SK-N-SH treated with all-trans-retinoic acid at 6 μM for 48 hours (cell line): Measurements from ENCODE around the gene CDK6.
A peak's percentile ranks its signal among the peaks of the same experiment; 100 is the strongest.
"Not testable (repeated sequence)": the region's sequence is repeated elsewhere in the genome, so short reads cannot be mapped to it uniquely, and the experiment has no call there.

ENCODE experiments used
- ATAC-seq: fragments of 200-7000 bp; cut with Tn5 transposase; 3 replicates; pipeline ENCODE4 v1.9.1; 2020; ENCODE audit warnings: mild to moderate bottlenecking, moderate library complexity
- CSDC2 ChIP-seq: fragments of 250-450 bp; sonication (Bioruptor Pico); IDR thresholded peaks from 2 replicates; pipeline ENCODE4 v1.5.0; 2020; ENCODE audit warnings: mild to moderate bottlenecking, moderate library complexity
- CSRNP3 ChIP-seq: fragments of 250-450 bp; sonication (Bioruptor Pico); IDR thresholded peaks from 2 replicates; pipeline ENCODE4 v1.5.1; 2021; ENCODE audit warnings: mild to moderate bottlenecking, moderate library complexity
- ESRRG ChIP-seq: fragments of 250-450 bp; sonication (Bioruptor Pico); IDR thresholded peaks from 2 replicates; pipeline ENCODE4 v1.6.1; 2021; ENCODE audit warnings: mild to moderate bottlenecking
- GLIS3 ChIP-seq: fragments of 250-450 bp; sonication (Bioruptor Pico); IDR thresholded peaks from 2 replicates; pipeline ENCODE4 v1.5.0; 2020; ENCODE audit warnings: mild to moderate bottlenecking, moderate library complexity
- ISL1 ChIP-seq: fragments of 250-450 bp; sonication (Bioruptor Pico); IDR thresholded peaks from 2 replicates; pipeline ENCODE4 v2.1.2; 2022; ENCODE audit warnings: mild to moderate bottlenecking, moderate library complexity
- OSR1 ChIP-seq: fragments of 250-450 bp; sonication (Bioruptor Pico); IDR thresholded peaks from 2 replicates; pipeline ENCODE4 v1.8.0; 2022; ENCODE audit warnings: moderate library complexity, mild to moderate bottlenecking, inconsistent platforms
- PPARA ChIP-seq: fragments of 250-450 bp; sonication (Bioruptor Pico); IDR thresholded peaks from 2 replicates; pipeline ENCODE4 v1.5.0; 2020; ENCODE audit warnings: mild to moderate bottlenecking, borderline replicate concordance
- RARB ChIP-seq: fragments of 250-450 bp; sonication (Bioruptor Pico); IDR thresholded peaks from 2 replicates; pipeline ENCODE4 v1.8.0; 2021; ENCODE audit warnings: mild to moderate bottlenecking, moderate library complexity
- SNAI2 ChIP-seq: fragments of 250-450 bp; sonication (Bioruptor Pico); IDR thresholded peaks from 2 replicates; pipeline ENCODE4 v1.5.0; 2020; ENCODE audit warnings: mild to moderate bottlenecking, moderate library complexity
- TOX ChIP-seq: fragments of 250-450 bp; sonication (Bioruptor Pico); IDR thresholded peaks from 2 replicates; pipeline ENCODE4 v1.8.0; 2021; ENCODE audit warnings: mild to moderate bottlenecking, moderate library complexity, borderline replicate concordance
- ZC3H10 ChIP-seq: fragments of 250-450 bp; sonication (Bioruptor Pico); IDR thresholded peaks from 2 replicates; pipeline ENCODE4 v1.5.1; 2021; ENCODE audit warnings: mild to moderate bottlenecking, moderate library complexity
- ZFP3 ChIP-seq: fragments of 250-450 bp; sonication (Bioruptor Pico); IDR thresholded peaks from 2 replicates; pipeline ENCODE4 v1.5.0; 2020; ENCODE audit warnings: mild to moderate bottlenecking, moderate library complexity
- ZFP30 ChIP-seq: fragments of 450-650 bp; formaldehyde crosslinking; IDR thresholded peaks from 2 replicates; pipeline ENCODE4 v1.5.0; 2022; ENCODE audit warnings: mild to moderate bottlenecking, moderate library complexity
- ZNF565 ChIP-seq: fragments of 450-650 bp; formaldehyde crosslinking; conservative IDR thresholded peaks from 2 replicates; pipeline ENCODE4 v1.5.0; 2020; ENCODE audit warnings: low read depth, mild to moderate bottlenecking, moderate library complexity
- ZNF70 ChIP-seq: fragments of 450-650 bp; formaldehyde crosslinking; IDR thresholded peaks from 2 replicates; pipeline ENCODE4 v1.5.0; 2020; ENCODE audit warnings: mild to moderate bottlenecking, moderate library complexity
- ZNF8 ChIP-seq: fragments of 450-650 bp; formaldehyde crosslinking; IDR thresholded peaks from 2 replicates; pipeline ENCODE4 v1.5.0; 2020; ENCODE audit warnings: mild to moderate bottlenecking, moderate library complexity
- TF ChIP-seq, protein P1 (sequence below): fragments of 250-450 bp; sonication (Bioruptor Pico); IDR thresholded peaks from 2 replicates; pipeline ENCODE4 v1.5.0; 2020; ENCODE audit warnings: mild to moderate bottlenecking, moderate library complexity
- TF ChIP-seq, protein P2 (sequence below): fragments of 250-450 bp; sonication (Bioruptor Pico); IDR thresholded peaks from 2 replicates; pipeline ENCODE4 v1.8.0; 2020; ENCODE audit warnings: mild to moderate bottlenecking, moderate library complexity, borderline replicate concordance

CDK6 gene

GRCh38 chr7:92749327-92749755 is 87.0 kb downstream of the CDK6 start:
- no peak for ATAC-seq
- TF ChIP-seq ZNF70 (CRISPR knock-in tag) (no peak), PPARA (CRISPR knock-in tag) (no peak), ESRRG (CRISPR knock-in tag) (no peak), ZFP30 (CRISPR knock-in tag) (no peak), ISL1 (CRISPR knock-in tag) (no peak), SNAI2 (CRISPR knock-in tag) (no peak)
- TF ChIP-seq, protein P1, sequence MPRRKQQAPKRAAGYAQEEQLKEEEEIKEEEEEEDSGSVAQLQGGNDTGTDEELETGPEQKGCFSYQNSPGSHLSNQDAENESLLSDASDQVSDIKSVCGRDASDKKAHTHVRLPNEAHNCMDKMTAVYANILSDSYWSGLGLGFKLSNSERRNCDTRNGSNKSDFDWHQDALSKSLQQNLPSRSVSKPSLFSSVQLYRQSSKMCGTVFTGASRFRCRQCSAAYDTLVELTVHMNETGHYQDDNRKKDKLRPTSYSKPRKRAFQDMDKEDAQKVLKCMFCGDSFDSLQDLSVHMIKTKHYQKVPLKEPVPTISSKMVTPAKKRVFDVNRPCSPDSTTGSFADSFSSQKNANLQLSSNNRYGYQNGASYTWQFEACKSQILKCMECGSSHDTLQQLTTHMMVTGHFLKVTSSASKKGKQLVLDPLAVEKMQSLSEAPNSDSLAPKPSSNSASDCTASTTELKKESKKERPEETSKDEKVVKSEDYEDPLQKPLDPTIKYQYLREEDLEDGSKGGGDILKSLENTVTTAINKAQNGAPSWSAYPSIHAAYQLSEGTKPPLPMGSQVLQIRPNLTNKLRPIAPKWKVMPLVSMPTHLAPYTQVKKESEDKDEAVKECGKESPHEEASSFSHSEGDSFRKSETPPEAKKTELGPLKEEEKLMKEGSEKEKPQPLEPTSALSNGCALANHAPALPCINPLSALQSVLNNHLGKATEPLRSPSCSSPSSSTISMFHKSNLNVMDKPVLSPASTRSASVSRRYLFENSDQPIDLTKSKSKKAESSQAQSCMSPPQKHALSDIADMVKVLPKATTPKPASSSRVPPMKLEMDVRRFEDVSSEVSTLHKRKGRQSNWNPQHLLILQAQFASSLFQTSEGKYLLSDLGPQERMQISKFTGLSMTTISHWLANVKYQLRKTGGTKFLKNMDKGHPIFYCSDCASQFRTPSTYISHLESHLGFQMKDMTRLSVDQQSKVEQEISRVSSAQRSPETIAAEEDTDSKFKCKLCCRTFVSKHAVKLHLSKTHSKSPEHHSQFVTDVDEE, result no peak

DNA sequence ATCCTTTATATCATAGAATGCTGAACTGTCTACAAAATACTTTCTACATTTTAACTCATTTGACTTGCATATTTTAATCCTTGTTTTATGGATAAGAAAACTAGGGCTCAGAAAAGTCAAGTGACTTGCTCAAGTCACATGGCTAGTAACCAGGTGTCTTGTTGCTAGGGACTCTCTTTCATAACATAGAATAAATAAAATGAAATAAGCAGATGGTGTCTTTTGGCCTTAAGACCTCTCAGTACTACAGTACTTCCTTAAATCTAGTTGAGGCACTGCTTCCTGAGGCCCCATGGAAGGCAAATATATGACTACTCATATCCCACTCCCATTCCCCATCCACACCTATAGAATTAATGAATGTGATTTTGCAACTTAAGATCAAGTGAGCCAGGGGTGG is 87.9 kb downstream of the CDK6 start:
- no peak for TF ChIP-seq OSR1 (CRISPR knock-in tag)
- TF ChIP-seq, protein P1, result no peak
- no peak for TF ChIP-seq ZNF8 (CRISPR knock-in tag)
- TF ChIP-seq ISL1 (CRISPR knock-in tag), result no peak
- no peak for TF ChIP-seq RARB (CRISPR knock-in tag)
- no peak for TF ChIP-seq ZFP3 (CRISPR knock-in tag)
- TF ChIP-seq, protein P2, sequence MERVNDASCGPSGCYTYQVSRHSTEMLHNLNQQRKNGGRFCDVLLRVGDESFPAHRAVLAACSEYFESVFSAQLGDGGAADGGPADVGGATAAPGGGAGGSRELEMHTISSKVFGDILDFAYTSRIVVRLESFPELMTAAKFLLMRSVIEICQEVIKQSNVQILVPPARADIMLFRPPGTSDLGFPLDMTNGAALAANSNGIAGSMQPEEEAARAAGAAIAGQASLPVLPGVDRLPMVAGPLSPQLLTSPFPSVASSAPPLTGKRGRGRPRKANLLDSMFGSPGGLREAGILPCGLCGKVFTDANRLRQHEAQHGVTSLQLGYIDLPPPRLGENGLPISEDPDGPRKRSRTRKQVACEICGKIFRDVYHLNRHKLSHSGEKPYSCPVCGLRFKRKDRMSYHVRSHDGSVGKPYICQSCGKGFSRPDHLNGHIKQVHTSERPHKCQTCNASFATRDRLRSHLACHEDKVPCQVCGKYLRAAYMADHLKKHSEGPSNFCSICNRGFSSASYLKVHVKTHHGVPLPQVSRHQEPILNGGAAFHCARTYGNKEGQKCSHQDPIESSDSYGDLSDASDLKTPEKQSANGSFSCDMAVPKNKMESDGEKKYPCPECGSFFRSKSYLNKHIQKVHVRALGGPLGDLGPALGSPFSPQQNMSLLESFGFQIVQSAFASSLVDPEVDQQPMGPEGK, result no peak
- no peak for ATAC-seq

- TF ChIP-seq TOX (CRISPR knock-in tag) (no peak), ZNF8 (CRISPR knock-in tag) (no peak), ZFP3 (CRISPR knock-in tag) (no peak), ESRRG (CRISPR knock-in tag) (no peak), ZC3H10 (CRISPR knock-in tag) (0 out of 2 replicates have a peak, but pooled peaks have one; percentile 54), SNAI2 (CRISPR knock-in tag) (no peak), ZFP30 (CRISPR knock-in tag) (no peak), OSR1 (CRISPR knock-in tag) (no peak), ZNF565 (CRISPR knock-in tag) (no peak)
- peak; percentile 12 for ATAC-seq
These were observed 89.1 kb downstream of the CDK6 start for GRCh38 chr7:92747041-92747835.

GRCh38 chr7:92745241-92745640 is 91.1 kb downstream of the CDK6 start:
- no peak for ATAC-seq
- no peak for TF ChIP-seq OSR1 (CRISPR knock-in tag)
- TF ChIP-seq ESRRG (CRISPR knock-in tag), result no peak
- no peak for TF ChIP-seq TOX (CRISPR knock-in tag)
- no peak for TF ChIP-seq CSDC2
- TF ChIP-seq CSRNP3 (CRISPR knock-in tag), result no peak
- TF ChIP-seq, protein P1, result no peak
- TF ChIP-seq GLIS3 (CRISPR knock-in tag), result no peak
- no peak for TF ChIP-seq ZFP30 (CRISPR knock-in tag)
- no peak for TF ChIP-seq PPARA (CRISPR knock-in tag)
- no peak for TF ChIP-seq SNAI2 (CRISPR knock-in tag)
- TF ChIP-seq ZNF565 (CRISPR knock-in tag), result no peak
- TF ChIP-seq, all 23 proteins: peak for 0

DNA sequence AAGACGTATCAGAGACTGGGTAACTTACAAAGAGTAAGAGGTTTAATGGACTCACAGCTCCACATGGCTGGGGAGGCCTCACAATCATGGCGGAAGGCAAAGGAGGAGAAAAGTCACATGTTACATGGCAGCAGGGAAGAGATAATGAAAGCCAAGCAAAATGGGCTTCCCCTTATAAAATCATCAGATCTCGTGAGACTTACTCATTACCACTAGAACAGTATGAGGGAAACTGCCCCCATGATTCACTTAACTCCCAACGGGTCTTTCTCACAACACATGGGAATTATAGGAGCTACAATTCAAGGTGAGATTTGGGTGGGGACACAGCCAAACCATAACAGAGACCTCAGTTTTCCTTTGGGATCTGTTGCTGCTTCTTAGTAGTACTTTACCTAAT is 92.2 kb downstream of the CDK6 start:
- ATAC-seq, result not testable (repeated sequence)
